SKM-1 treated with dmso at 0.1 percent for 144 hours (cell line): Measurements from ENCODE around the gene CYSRT1.

Source experiments
- DNase-seq: peaks from one replicate; lab custom pipeline; 2025; ENCODE audit not compliant: unreplicated experiment; lab: John Stamatoyannopoulos, UW

Gene CYSRT1

DNA sequence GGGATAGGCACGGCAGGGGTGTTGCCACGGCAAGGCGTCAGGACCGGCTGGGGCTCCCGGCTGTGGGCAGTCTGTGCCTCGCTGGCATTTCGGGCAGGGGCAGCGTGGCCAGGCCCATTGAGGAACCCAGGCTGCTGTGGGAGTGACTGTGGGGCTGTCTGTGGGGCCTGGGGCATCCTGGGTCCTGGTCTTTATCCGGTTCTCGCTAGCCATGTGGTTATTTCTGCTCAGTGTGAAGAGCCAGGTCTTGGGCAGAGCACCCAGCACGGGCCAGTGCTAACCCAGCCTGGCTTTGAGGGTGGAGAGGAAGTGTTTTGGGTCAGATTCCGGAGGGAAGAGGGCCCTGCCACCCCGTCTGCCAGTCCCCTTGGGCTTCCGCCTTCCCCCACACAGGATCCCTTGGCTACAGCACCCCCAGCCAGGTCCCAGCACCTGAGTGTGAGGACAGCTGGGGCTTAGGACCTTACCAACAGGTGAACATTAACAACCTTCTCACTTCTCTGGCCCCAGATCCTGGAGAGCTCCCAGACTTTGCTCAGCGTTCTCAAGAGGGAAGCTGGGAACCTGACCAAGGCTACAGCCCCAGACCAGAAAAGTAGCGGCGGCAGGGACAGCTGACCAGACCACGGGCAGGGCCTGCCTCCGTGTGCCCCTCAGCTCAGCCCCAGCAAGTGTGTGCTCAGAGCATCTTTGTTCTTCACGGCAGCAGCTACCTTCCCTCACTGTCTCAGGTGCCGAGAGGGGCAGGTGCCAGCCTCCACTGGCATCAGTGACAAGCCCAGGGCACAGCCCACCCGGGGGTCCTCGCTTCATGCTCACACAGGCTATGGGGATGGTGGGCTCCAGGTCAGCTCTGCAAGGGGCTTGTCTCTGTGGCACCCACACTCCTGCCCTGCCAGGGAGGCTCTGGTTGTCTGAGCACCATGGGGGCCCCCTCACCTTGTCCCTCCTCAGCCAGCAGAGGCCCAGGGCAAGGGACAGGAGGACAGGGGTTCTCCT lies 35.4 kb upstream of the CYSRT1 start:
- no peak for DNase-seq

DNA sequence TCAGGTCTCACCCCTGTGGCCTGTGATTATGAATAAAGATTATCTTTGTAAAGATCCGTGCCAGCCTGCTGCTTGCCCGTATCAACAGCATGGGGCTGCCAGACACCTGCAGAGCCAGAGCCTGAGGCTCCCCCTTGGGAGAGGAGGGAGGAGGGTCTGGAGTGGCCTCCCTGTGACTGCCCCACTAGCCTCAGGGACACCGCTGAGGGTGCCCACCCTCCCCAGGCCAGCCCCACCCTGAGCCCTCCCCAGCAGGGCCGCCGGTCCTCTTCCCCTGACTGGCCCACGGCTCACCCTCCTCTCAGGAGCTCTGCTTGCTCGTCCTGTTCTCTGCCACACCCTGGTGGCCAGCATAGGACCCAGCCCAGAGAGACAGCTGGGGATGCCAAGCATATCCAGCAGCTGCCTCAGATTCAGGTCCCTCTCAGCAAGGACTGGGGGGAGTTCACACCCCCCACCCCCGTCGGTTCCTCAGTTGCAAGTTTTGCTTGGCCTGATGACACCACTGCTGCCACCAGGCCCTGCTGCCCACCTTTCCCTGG lies 34.6 kb upstream of the CYSRT1 start:
- DNase-seq = no peak

DNA sequence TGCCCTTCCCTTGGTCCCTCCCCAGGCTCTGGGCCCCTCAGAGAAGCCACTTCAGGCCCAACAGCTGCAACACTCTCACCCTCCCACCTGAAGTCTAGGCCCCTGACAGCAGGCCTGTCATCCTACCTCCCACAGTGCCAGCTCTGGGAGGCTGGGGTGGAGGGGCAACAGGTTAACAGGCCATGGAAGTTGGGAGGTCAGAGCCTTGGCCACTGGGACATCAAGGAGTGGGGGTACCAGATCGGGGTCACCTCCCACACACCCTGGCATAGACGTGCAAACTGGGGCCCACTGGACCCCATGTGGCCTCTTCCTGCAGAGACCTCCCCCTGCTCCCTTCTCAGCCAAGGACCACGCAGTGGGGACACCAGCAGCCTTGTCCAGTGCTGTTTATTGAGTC lies 33.7 kb upstream of the CYSRT1 start:
- DNase-seq = no peak

- DNase-seq = no peak
These were observed 33.1 kb upstream of the CYSRT1 start for GRCh38 chr9:137191691-137192447.

GRCh38 chr9:137192448-137192780 lies 32.6 kb upstream of the CYSRT1 start:
- DNase-seq = no peak

GRCh38 chr9:137192859-137193258 lies 32.1 kb upstream of the CYSRT1 start:
- DNase-seq = no peak

DNA sequence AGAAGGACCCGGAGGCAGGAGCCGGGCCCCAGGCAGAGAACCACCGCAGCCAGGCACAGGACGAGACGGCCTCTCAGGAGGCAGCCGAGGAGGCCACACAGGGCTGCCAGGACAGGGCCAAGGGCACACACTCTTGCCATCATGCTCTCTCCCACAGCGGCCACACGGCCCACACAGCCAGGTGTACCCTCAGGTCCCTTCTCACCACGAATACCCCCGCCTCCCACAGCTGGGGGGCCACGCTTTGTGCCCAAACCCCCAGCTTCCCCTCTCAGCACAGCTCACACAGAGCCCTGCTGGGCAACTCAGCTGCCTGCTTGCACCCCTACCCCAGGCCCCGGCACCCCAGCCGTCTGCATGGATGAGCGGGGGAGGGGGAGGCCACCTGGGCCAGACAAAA lies 31.2 kb upstream of the CYSRT1 start:
- no peak for DNase-seq

GRCh38 chr9:137194388-137194787 lies 30.6 kb upstream of the CYSRT1 start:
- DNase-seq = no peak

- no peak for DNase-seq
These were observed 30.1 kb upstream of the CYSRT1 start for GRCh38 chr9:137194909-137195308.

DNA sequence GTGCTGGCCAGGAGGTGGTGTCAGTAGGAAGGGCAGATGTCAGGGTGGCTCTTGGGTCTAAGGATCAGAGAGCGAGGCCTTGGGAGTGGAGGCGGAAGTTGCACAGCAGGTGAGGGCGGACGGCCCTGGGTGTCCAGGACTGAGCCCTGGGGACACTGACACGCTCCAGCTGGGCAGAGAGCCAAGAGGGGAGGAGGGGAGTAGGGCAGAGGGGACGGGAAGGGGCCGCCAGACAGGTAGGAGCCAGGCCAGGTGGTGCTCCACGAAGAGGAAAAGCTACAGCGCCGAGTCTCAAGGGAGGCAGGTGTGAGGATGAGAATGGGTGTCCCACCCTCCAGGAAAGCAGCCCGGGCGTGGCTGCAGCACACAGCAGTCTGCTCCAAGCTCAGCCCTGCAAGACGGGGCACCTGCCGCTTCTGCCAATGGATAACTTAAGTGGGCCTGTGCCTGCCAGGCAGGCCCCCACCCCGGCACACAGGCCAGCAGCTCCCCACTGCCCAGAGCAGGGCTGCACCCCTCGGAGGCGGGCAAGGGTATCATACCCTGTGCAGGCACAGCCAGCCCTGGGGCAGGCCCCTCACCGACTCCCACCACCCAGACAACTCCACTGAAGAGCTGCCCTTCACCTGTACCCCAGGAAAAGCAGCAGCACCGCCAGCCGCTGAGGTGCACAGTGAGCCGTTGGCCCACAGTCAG lies 29.3 kb upstream of the CYSRT1 start:
- DNase-seq = no peak

GRCh38 chr9:137198051-137198901 lies 26.7 kb upstream of the CYSRT1 start:
- no peak for DNase-seq

GRCh38 chr9:137198902-137199283 lies 26.1 kb upstream of the CYSRT1 start:
- DNase-seq = no peak

- no peak for DNase-seq
These were observed 25.4 kb upstream of the CYSRT1 start for GRCh38 chr9:137199411-137200121.

DNA sequence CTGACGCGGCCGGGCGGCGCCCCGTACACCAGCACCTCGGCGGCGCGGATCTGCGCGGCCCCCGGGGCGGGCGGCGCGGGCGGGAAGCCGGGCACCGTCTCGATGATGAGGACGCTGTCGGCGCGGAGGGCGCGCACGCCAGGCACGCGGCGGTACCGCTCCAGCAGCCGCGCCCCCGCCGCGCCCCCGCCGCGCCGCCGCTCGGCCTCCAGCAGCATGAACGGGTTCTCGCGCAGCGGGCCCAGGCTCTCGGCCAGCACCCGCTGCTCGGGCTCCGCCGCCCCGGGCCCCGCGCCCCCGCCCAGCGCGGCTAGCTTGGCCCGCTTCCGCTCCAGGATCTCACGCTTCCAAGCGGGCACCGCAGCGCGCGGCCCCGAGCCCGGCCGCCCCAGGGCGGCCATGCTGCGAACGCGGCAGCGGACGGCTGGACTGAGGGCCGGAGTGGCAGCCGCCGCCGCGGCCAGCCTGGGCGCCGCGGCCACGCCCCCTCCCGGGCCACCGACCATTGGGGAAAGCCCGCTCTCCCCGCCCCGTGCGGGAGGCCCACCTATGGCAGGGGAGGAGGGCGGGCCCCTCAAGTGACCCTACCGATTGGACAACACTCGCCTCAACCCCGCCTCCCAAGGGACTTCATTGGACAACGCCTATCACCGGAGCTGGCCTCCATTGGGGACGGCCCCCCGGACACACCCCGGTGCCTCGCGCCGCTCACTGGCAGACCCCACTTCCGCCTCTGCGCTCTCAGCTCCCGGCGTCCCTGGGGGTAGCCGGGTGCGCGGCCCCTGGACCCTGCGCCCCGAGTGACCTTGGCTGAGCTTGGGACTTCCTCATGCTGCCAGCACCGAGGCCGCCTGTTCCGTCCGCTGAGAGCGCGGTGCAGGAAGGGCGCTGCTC lies 24.4 kb upstream of the CYSRT1 start, which contains the start of gene TPRN:
Gene TPRN (minus strand): TSS at position 431 of the 894 bp plus-strand sequence. CDS start 30 bp downstream, at position 401.
- DNase-seq = peak; percentile 99

GRCh38 chr9:137201205-137201868 lies 23.6 kb upstream of the CYSRT1 start:
- no peak for DNase-seq

- no peak for DNase-seq
These were observed 22.0 kb upstream of the CYSRT1 start for GRCh38 chr9:137202966-137203365.

DNA sequence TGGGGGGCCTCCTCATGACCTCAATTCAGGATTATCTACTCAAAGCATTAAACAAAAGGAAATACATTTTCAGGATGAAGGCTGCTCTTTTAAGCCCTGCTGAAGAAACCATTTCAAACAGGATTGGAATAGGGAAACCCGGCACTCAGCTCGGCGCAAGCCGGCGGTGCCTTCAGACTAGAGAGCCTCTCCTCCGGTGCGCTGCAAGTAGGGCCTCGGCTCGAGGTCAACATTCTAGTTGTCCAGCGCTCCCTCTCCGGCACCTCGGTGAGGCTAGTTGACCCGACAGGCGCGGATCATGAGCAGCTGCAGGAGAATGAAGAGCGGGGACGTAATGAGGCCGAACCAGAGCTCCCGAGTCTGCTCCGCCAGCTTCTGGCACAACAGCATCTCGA lies 20.2 kb upstream of the CYSRT1 start:
- no peak for DNase-seq
